OCI-LY3 (cell line): ENCODE results near the gene MEF2C.

Experiments
- CTCF ChIP-seq: fragments of 200-600, 300-600 bp; sonication (generic); IDR thresholded peaks from 2 replicates; pipeline ENCODE4 v1.5.1; 2014; ENCODE audit warnings: antibody characterized with exemption, low read length, low read depth
- EZH2phosphoT487 ChIP-seq: fragments of 200-600 bp; shearing (Covaris generic); IDR thresholded peaks from 2 replicates; pipeline ENCODE4 v1.6.1; 2018; ENCODE audit warnings: antibody characterized with exemption, mixed run types, low read depth

- TF ChIP-seq CTCF (no peak), EZH2phosphoT487 (no peak)
These were observed 196.3 kb downstream of the MEF2C start for GRCh38 chr5:88686726-88687125.
